ENCODE results near the gene BMAL1.

Gene BMAL1

GRCh38 chr11:13328286-13328685 is 50.7 kb downstream of the BMAL1 start:
- Histone ChIP-seq H3K9ac (ENCODE audit: low read length) (no peak overlapping the region), H3K79me2 (ENCODE audit: insufficient read depth, low read length) (no peaks in the 10 kb centered on the region), H3F3A (ENCODE audit: insufficient read depth) (no peaks in the 10 kb centered on the region), H3K4me3 (ENCODE audit: insufficient read depth, low read length, poor library complexity, severe bottlenecking) (no peak overlapping the region), H4K20me1 (ENCODE audit: low read depth, low read length) (no peaks in the 10 kb centered on the region), H3K9me3 (ENCODE audit: insufficient read depth, low read length) (no peaks in the 10 kb centered on the region), H3K27ac (ENCODE audit: low read depth, low read length) (no peak overlapping the region), H2AFZ (ENCODE audit: low read depth, low read length, severe bottlenecking) (no peak overlapping the region), H3K9me2 (replicated peaks; ENCODE audit: insufficient read depth, low read length) (no peaks in the 10 kb centered on the region), H3K4me2 (ENCODE audit: low read depth, low read length, poor library complexity, severe bottlenecking) (no peak overlapping the region), H3K36me3 (ENCODE audit: low read length) (no peaks in the 10 kb centered on the region), H3K27me3 (ENCODE audit: low read length) (no peaks in the 10 kb centered on the region)
- no peak for TF ChIP-seq EZH2phosphoT487 (conservative IDR thresholded peaks at IDR 0.05; ENCODE audit: low read length)
- TF ChIP-seq CTCF (IDR thresholded peaks at IDR 0.05; ENCODE audit: insufficient read depth, low read length, poor library complexity, severe bottlenecking), result no peak

- H3K79me2 ChIP-seq (ENCODE audit: insufficient read depth, low read length), result no peaks in the 10 kb centered on the region
- H3K4me2 ChIP-seq (ENCODE audit: low read depth, low read length, poor library complexity, severe bottlenecking), result no peak overlapping the region
- H3F3A ChIP-seq (ENCODE audit: insufficient read depth), result no peaks in the 10 kb centered on the region
- no peaks in the 10 kb centered on the region for H3K36me3 ChIP-seq (ENCODE audit: low read length)
- H3K9me2 ChIP-seq (replicated peaks; ENCODE audit: insufficient read depth, low read length), result no peaks in the 10 kb centered on the region
- no peaks in the 10 kb centered on the region for H3K9me3 ChIP-seq (ENCODE audit: insufficient read depth, low read length)
- TF ChIP-seq CTCF (IDR thresholded peaks at IDR 0.05; ENCODE audit: insufficient read depth, low read length, poor library complexity, severe bottlenecking), result no peak
- TF ChIP-seq EZH2phosphoT487 (conservative IDR thresholded peaks at IDR 0.05; ENCODE audit: low read length), result no peak
- H4K20me1 ChIP-seq (ENCODE audit: low read depth, low read length), result no peaks in the 10 kb centered on the region
- H3K27me3 ChIP-seq (ENCODE audit: low read length), result no peaks in the 10 kb centered on the region
- no peak overlapping the region for H3K9ac ChIP-seq (ENCODE audit: low read length)
- no peak overlapping the region for H3K27ac ChIP-seq (ENCODE audit: low read depth, low read length)
- no peak overlapping the region for H3K4me3 ChIP-seq (ENCODE audit: insufficient read depth, low read length, poor library complexity, severe bottlenecking)
- no peak overlapping the region for H2AFZ ChIP-seq (ENCODE audit: low read depth, low read length, severe bottlenecking)
Observed at GRCh38 chr11:13329670-13330356, 52.2 kb downstream of the BMAL1 start.

GRCh38 chr11:13332124-13332523 is 54.5 kb downstream of the BMAL1 start:
- no peaks in the 10 kb centered on the region for H3F3A ChIP-seq (ENCODE audit: insufficient read depth)
- no peak overlapping the region for H2AFZ ChIP-seq (ENCODE audit: low read depth, low read length, severe bottlenecking)
- no peak overlapping the region for H3K9ac ChIP-seq (ENCODE audit: low read length)
- H3K27ac ChIP-seq (ENCODE audit: low read depth, low read length), result no peak overlapping the region
- no peak overlapping the region for H3K4me3 ChIP-seq (ENCODE audit: insufficient read depth, low read length, poor library complexity, severe bottlenecking)
- no peaks in the 10 kb centered on the region for H3K27me3 ChIP-seq (ENCODE audit: low read length)
- no peaks in the 10 kb centered on the region for H3K9me3 ChIP-seq (ENCODE audit: insufficient read depth, low read length)
- H3K79me2 ChIP-seq (ENCODE audit: insufficient read depth, low read length), result no peaks in the 10 kb centered on the region
- no peaks in the 10 kb centered on the region for H4K20me1 ChIP-seq (ENCODE audit: low read depth, low read length)
- no peak overlapping the region for H3K4me2 ChIP-seq (ENCODE audit: low read depth, low read length, poor library complexity, severe bottlenecking)
- H3K36me3 ChIP-seq (ENCODE audit: low read length), result no peaks in the 10 kb centered on the region
- no peaks in the 10 kb centered on the region for H3K9me2 ChIP-seq (replicated peaks; ENCODE audit: insufficient read depth, low read length)
- no peak for TF ChIP-seq EZH2phosphoT487 (conservative IDR thresholded peaks at IDR 0.05; ENCODE audit: low read length)
- no peak for TF ChIP-seq CTCF (IDR thresholded peaks at IDR 0.05; ENCODE audit: insufficient read depth, low read length, poor library complexity, severe bottlenecking)

All from SU-DHL-6 (cell line).